Germinal center (tissue), 1 donor: ENCODE results near the gene LIN52.

Experiments used
- DNase-seq: peaks from one replicate; pipeline ENCODE4 v3.0.0; 2012; ENCODE audit warnings: mixed read lengths, low spot score

LIN52 gene

GRCh38 chr14:74084277-74085046, at the start of gene LIN52, which contains the start of gene ALDH6A1:
Gene LIN52, plus strand, starts transcription at chr14:74084956. Its CDS starts 19 bp downstream, at chr14:74084975.
Gene ALDH6A1, minus strand, starts transcription at chr14:74084453. Its CDS starts 59 bp downstream, at chr14:74084394.
- DNase-seq, result peak; percentile 100

GRCh38 chr14:74035556-74035955, 49.2 kb upstream of the LIN52 start:
- DNase-seq, result no peak

- DNase-seq, result peak; percentile 38
Observed at GRCh38 chr14:74038020-74038859, 46.5 kb upstream of the LIN52 start.

- DNase-seq, result no peak
Observed at GRCh38 chr14:74042296-74042695, 42.5 kb upstream of the LIN52 start.

GRCh38 chr14:74045522-74045921, 39.2 kb upstream of the LIN52 start:
- no peak for DNase-seq

- no peak for DNase-seq
Observed at GRCh38 chr14:74048281-74048680, 36.5 kb upstream of the LIN52 start.

GRCh38 chr14:74049876-74050495, 34.8 kb upstream of the LIN52 start:
- peak; percentile 10 for DNase-seq

GRCh38 chr14:74062809-74063150, 22.0 kb upstream of the LIN52 start:
- no peak for DNase-seq

- DNase-seq, result no peak
Observed at GRCh38 chr14:74064426-74064825, 20.3 kb upstream of the LIN52 start.

GRCh38 chr14:74064883-74065282, 19.9 kb upstream of the LIN52 start:
- no peak for DNase-seq

- DNase-seq, result no peak
Observed at GRCh38 chr14:74065746-74066575, 18.8 kb upstream of the LIN52 start.

GRCh38 chr14:74077401-74077800, 7.4 kb upstream of the LIN52 start:
- DNase-seq, result no peak

- DNase-seq, result no peak
Observed at GRCh38 chr14:74080820-74081460, 3.8 kb upstream of the LIN52 start.

GRCh38 chr14:74081491-74081890, 3.3 kb upstream of the LIN52 start:
- DNase-seq, result no peak

- DNase-seq, result no peak
Observed at GRCh38 chr14:74083161-74083560, 1.6 kb upstream of the LIN52 start.

GRCh38 chr14:74083784-74084276, 926 bp upstream of the LIN52 start:
- peak; percentile 3 for DNase-seq

- DNase-seq, result no peak
Observed at GRCh38 chr14:74085047-74085637, 386 bp downstream of the LIN52 start.

- DNase-seq, result peak; percentile 7
Observed at GRCh38 chr14:74085828-74086227, 1.1 kb downstream of the LIN52 start.

GRCh38 chr14:74089251-74090020, 4.7 kb downstream of the LIN52 start:
- no peak for DNase-seq

GRCh38 chr14:74105381-74105780, 20.6 kb downstream of the LIN52 start:
- DNase-seq, result no peak
